GM12873 (cell line): ENCODE data around the gene C15orf40.

Experiments
- TF ChIP-seq, protein P1 (sequence below): IDR thresholded peaks from 2 replicates; pipeline ENCODE4 v1.5.1; 2012; ENCODE audit warnings: low read depth, mild to moderate bottlenecking, moderate library complexity, low read length, control low read depth; ENCODE audit not compliant: insufficient read depth; ENCODE audit errors: missing control alignments

C15orf40 gene

DNA sequence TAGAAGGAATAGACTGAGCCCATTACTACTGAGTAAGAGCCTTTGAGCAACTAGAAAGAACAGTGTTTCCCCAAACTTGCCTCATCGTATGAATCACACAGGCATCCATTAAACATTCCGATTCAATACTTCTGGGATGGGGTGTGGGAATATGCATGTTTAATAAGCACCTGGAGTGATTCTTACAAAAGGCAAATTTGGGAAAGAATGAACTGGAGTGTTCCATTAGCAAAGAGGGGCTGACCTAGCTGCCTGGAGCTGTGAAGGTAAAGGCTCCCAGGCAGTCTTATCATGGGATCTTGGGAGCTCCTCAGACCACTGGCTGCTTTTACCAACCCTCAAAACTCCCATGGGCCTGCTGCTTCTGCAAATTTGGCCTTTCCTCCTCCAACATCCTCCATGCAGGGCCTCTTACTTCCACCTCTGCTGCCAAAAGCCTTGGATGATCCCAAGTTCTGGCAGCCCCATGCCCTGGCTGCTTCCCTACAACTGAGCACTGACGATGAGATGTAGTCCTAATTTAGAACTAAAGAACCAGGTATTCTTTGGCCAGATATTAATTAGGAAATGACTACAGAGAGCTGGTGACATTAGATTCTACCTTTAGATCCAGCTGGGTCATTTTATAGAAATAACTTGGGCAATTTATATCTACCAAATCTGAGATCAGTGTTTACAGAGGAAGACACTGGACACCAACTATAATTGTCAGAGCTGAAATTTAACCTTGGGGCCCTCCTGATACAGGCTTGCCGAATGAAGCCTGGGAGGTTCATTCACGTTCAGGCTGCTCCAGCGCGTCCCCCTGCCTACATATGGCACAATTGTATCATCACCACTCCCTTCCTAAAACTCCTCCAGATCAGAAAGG, 47.7 kb downstream of the C15orf40 start:
- TF ChIP-seq, protein P1, sequence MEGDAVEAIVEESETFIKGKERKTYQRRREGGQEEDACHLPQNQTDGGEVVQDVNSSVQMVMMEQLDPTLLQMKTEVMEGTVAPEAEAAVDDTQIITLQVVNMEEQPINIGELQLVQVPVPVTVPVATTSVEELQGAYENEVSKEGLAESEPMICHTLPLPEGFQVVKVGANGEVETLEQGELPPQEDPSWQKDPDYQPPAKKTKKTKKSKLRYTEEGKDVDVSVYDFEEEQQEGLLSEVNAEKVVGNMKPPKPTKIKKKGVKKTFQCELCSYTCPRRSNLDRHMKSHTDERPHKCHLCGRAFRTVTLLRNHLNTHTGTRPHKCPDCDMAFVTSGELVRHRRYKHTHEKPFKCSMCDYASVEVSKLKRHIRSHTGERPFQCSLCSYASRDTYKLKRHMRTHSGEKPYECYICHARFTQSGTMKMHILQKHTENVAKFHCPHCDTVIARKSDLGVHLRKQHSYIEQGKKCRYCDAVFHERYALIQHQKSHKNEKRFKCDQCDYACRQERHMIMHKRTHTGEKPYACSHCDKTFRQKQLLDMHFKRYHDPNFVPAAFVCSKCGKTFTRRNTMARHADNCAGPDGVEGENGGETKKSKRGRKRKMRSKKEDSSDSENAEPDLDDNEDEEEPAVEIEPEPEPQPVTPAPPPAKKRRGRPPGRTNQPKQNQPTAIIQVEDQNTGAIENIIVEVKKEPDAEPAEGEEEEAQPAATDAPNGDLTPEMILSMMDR = no peak

DNA sequence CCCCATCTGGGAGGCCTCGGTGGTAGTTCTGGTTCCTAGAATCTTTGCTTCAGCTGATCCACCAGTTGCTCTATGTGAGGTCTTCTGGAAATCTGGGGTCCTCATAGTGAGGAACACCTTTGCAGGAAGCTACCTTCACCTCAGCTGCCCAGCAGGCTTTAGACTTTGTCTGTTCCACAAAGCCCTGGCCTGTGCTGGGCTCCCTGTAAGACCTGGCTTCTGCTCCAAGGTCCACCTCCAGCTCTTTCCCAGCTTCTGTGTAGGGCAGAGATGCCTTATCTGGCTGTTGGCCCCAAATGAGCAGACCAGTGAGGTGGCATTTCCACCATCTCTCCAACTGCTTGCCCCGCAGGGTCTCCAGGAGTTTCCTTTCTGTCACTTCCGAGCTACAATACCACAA, 50.7 kb downstream of the C15orf40 start:
- TF ChIP-seq, protein P1 = no peak

DNA sequence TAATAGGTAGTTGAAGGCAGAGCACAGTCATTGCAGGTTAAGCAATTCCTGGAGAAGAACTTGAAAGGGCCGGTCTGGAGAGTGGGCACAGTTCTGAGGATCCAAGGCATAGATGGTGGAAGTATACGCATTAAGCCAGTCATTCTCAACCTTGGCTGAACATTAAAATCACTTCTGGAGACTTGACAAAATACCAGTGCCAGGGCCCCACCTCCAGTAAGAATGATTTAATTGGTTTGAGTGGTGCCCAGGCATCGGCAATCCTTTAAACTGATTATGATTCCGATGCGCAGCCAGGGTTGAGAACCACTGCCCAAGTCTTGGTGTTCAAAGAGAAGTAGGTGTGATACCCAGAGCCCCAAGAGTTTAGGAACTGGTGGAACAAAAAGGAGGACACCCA, 52.0 kb downstream of the C15orf40 start:
- TF ChIP-seq, protein P1 = no peak

DNA sequence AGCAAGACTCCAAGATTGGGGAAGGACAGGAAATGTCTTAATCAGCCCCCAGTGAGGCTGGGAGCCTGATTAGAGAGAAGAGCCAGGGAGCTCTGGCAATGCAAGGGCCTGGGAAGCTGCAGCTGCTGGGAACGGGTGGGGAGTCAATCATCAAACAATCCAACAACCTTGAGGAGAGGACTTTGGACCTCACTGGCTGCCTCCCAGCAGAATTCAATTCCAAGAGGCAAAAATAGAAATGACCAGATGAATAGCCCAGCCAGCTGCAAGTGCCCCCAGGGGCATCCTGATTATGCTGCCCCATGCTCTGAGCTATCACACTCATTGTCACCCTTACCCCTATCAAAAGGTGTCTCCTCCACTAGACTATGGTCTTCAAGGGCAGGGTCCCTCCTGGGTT, 52.8 kb downstream of the C15orf40 start:
- TF ChIP-seq, protein P1 = no peak

DNA sequence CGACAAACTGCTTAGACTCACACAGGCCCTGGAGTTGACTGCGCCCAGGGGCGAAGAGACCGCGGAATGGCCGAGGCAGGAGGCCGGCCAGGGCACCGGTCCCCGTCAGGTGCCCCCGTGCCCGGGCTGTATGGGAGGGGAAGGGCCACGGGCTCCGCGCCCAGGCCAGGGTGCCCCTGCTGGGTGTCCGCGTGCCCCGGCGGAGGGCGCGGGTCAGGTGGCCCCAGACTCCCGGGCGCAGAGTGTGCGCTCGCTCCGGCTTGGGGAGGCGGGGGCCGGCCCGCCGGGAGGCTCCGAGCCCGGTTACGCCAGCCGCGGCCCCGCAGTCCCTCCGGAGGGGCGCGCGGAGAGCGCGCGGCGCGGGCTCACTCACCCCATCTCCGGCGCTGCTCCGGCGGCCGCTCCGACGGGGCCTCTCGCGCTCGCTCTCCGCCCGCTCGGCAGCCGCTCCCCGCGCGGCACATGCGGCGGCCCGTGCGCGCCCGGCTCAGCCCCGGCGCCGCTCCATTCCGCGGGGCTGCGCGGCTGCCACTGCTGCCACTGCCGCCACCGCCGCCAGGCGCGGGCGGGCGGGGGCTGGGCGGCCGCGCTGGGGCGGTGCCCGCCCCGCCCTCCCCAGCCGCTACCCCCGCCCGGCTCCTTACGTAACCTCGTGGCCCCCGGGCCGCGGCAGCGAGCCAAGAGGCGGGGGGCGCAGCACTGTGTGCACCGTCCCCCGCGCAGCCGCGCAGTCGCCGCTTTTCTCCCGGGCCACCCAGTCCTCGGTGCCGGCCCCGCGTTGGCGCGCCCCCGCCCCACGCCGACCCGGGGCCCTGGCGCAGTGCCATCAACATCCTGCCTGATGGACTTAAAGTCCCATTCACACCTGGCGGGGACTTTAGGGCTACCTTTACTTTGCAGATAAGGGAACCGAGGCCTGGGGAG, 59.0 kb downstream of the C15orf40 start, which contains the start of gene HOMER2:
Gene HOMER2 (minus strand): TSS at position 563 of the 924 bp plus-strand sequence. CDS start 185 bp downstream, at position 378.
- TF ChIP-seq, protein P1 = no peak

DNA sequence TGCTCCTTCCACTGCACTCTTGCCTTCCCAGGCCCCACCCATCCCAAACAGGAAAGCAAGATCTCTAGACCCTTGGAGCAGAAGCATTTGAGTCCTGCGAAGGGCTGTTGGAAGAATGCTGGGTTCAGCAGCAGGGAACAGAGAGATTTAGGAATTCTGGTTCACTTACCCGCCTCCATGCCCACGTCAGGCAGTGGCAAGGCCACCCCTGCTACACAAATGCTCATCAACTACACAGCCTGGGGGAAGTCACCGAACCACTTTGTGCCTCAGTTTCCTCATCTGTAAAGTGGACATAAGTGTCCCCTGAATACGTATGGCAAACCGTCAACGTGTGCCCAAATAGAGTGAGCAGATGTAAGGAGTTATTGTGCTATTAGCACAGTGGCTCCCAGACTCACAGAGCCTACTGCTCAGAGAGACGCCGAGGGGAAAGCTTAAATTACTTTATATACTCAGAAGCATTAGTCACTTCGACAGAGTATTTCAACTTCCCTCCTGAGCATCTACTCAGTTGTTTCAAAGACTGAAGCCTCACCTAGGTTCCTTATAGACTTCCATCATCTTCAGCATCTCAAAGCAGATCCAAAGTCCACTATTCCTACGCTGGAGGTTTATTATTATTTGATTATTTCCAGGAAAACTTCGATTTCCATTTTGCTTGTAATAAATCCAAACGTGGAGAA, 59.8 kb downstream of the C15orf40 start:
- TF ChIP-seq, protein P1 = no peak
